Loucy (cell line): ENCODE measurements around the gene CIC.

ENCODE experiments used
- H2AFZ ChIP-seq: fragments of 200-600 bp; sonication (generic); 2 replicates; pipeline ENCODE4 v1.6.0; 2016; ENCODE audit warnings: antibody characterized with exemption, mild to moderate bottlenecking, low read length, moderate library complexity
- H3F3A ChIP-seq: fragments of 200-600 bp; 2 replicates; pipeline ENCODE4 v1.6.0; 2016; ENCODE audit warnings: antibody characterized with exemption, low read depth, mild to moderate bottlenecking
- H3K27me3 ChIP-seq: fragments of 200-600 bp; sonication (generic); 2 replicates; pipeline ENCODE4 v1.6.1; 2014; ENCODE audit warnings: low read length, mild to moderate bottlenecking; ENCODE audit not compliant: insufficient read depth, poor library complexity, severe bottlenecking
- H3K36me3 ChIP-seq: fragments of 200-600 bp; sonication (generic); 2 replicates; pipeline ENCODE4 v1.6.1; 2016; ENCODE audit warnings: low read length; ENCODE audit not compliant: insufficient read depth
- H3K4me1 ChIP-seq: fragments of 200-600 bp; sonication (generic); 2 replicates; pipeline ENCODE4 v1.5.1; 2014; ENCODE audit warnings: low read length, mild to moderate bottlenecking; ENCODE audit not compliant: insufficient read depth, poor library complexity, severe bottlenecking
- H3K4me2 ChIP-seq: fragments of 200-600 bp; sonication (generic); 2 replicates; pipeline ENCODE4 v1.6.0; 2014; ENCODE audit warnings: antibody characterized with exemption, low read length, low read depth, mild to moderate bottlenecking; ENCODE audit not compliant: poor library complexity, severe bottlenecking
- H3K4me3 ChIP-seq: fragments of 200-600 bp; sonication (generic); 2 replicates; pipeline ENCODE4 v1.5.1; 2014; ENCODE audit warnings: low read length, mild to moderate bottlenecking, mixed read lengths; ENCODE audit not compliant: poor library complexity, severe bottlenecking
- H3K79me2 ChIP-seq: fragments of 200-600 bp; sonication (generic); 2 replicates; pipeline ENCODE4 v1.6.1; 2014; ENCODE audit warnings: low read length; ENCODE audit not compliant: insufficient read depth
- H3K9ac ChIP-seq: fragments of 200-600 bp; sonication (generic); 2 replicates; pipeline ENCODE4 v1.6.0; 2014; ENCODE audit warnings: mild to moderate bottlenecking, low read depth, low read length, moderate library complexity; ENCODE audit not compliant: poor library complexity, severe bottlenecking
- H3K9me2 ChIP-seq: fragments of 200-600 bp; sonication (generic); replicated peaks from 2 replicates; pipeline ENCODE4 v1.6.1; 2016; ENCODE audit warnings: low read depth, low read length, mixed read lengths
- H3K9me3 ChIP-seq: fragments of 200-600 bp; sonication (generic); 2 replicates; pipeline ENCODE4 v1.6.1; 2014; ENCODE audit warnings: mild to moderate bottlenecking, antibody characterized with exemption, low read length, low read depth; ENCODE audit not compliant: insufficient read depth
- H4K20me1 ChIP-seq: fragments of 200-600 bp; sonication (generic); 2 replicates; pipeline ENCODE4 v1.6.0; 2014; ENCODE audit warnings: antibody characterized with exemption, low read length, mild to moderate bottlenecking; ENCODE audit not compliant: insufficient read depth, poor library complexity, severe bottlenecking
- CTCF ChIP-seq: fragments of 200-600 bp; sonication (generic); conservative IDR thresholded peaks from 2 replicates; pipeline ENCODE4 v1.5.1; 2014; ENCODE audit warnings: mild to moderate bottlenecking, antibody characterized with exemption, low read length
- EZH2phosphoT487 ChIP-seq: fragments of 200-600 bp; IDR thresholded peaks from 2 replicates; pipeline ENCODE4 v1.6.1; 2018; ENCODE audit warnings: antibody characterized with exemption, mild to moderate bottlenecking, moderate library complexity, borderline replicate concordance

Gene CIC

GRCh38 chr19:42233678-42234292, 35.3 kb upstream of the CIC start:
- H3K4me2 ChIP-seq = no peak overlapping the region
- H3K4me1 ChIP-seq = no peaks in the 10 kb centered on the region
- peaks cover 9% of the 10 kb centered on the region for H4K20me1 ChIP-seq
- H3K4me3 ChIP-seq = no peak overlapping the region
- H3K9me2 ChIP-seq = no peaks in the 10 kb centered on the region
- no peaks in the 10 kb centered on the region for H3F3A ChIP-seq
- peaks cover 6% of the 10 kb centered on the region; the same call in 1 of the 2 replicates for H3K79me2 ChIP-seq
- peaks cover 70% of the 10 kb centered on the region; the same call in 1 of the 2 replicates for H3K36me3 ChIP-seq
- no peak overlapping the region for H3K9ac ChIP-seq
- H2AFZ ChIP-seq = no peak overlapping the region
- H3K27me3 ChIP-seq = no peaks in the 10 kb centered on the region
- TF ChIP-seq CTCF = no peak
- TF ChIP-seq EZH2phosphoT487 = no peak
- no peaks in the 10 kb centered on the region for H3K9me3 ChIP-seq

DNA sequence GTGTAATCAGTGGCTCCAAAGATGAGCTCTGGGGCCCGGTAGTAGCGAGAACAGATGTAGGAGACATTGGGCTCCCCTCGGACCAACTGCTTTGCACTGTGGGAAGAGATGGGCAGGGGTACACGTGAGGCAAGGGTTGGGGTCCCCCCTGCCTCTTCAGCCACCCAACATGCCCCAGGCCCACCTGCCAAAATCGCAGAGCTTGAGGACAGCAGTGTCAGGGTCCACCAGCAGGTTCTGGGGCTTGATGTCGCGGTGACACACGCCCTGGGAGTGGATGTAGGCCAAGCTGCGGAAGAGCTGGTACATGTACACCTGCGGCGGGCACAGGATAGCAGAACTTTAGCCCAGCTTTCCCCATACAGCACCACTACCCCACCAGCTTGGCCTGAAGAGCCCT, 34.7 kb upstream of the CIC start:
- Histone ChIP-seq H3K4me3 (no peak overlapping the region), H3K27me3 (no peaks in the 10 kb centered on the region), H3K9ac (no peak overlapping the region), H3K79me2 (peaks cover 11% of the 10 kb centered on the region; the same call in 1 of the 2 replicates), H2AFZ (no peak overlapping the region), H3K9me2 (no peaks in the 10 kb centered on the region), H3K9me3 (no peaks in the 10 kb centered on the region), H3K36me3 (peaks cover 66% of the 10 kb centered on the region; the same call in 1 of the 2 replicates), H4K20me1 (peaks cover 8% of the 10 kb centered on the region), H3F3A (no peaks in the 10 kb centered on the region), H3K4me2 (no peak overlapping the region), H3K4me1 (peaks cover 4% of the 10 kb centered on the region)
- TF ChIP-seq EZH2phosphoT487 (no peak), CTCF (no peak)

DNA sequence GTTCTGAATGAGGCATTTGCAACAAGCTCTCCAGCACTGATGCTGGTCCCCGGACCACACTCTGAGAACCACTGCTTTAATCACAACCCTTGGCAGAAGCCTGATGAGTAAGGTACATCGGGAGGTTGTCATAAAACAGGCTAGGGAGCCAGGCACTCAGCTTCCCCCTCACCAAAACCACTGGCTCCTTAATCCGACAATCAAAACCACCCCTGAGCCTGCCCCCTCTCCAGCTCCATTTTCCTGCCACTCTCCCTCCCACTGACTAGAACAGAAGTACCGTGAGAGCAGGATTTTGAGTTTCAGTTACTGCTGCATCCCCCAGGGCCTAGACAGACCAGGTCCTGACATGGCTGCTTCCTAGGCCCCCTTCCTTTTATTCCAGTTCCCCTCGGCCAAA, 33.9 kb upstream of the CIC start:
- peaks cover 7% of the 10 kb centered on the region for H4K20me1 ChIP-seq
- no peaks in the 10 kb centered on the region for H3K27me3 ChIP-seq
- H3K4me1 ChIP-seq = peaks cover 9% of the 10 kb centered on the region
- H3K9ac ChIP-seq = no peak overlapping the region
- TF ChIP-seq CTCF (no peak), EZH2phosphoT487 (no peak)
- H3K4me3 ChIP-seq = no peak overlapping the region
- no peak overlapping the region for H2AFZ ChIP-seq
- no peak overlapping the region for H3K4me2 ChIP-seq
- peaks cover 58% of the 10 kb centered on the region; the same call in 1 of the 2 replicates for H3K36me3 ChIP-seq
- no peaks in the 10 kb centered on the region for H3K9me3 ChIP-seq
- H3K79me2 ChIP-seq = peaks cover 19% of the 10 kb centered on the region; the same call in 1 of the 2 replicates
- no peaks in the 10 kb centered on the region for H3F3A ChIP-seq
- H3K9me2 ChIP-seq = no peaks in the 10 kb centered on the region
